ENCODE measurements around the gene CERS1.
"Not testable (repeated sequence)": the region's sequence is repeated elsewhere in the genome, so short reads cannot be mapped to it uniquely, and the experiment has no call there.

CERS1 gene

GRCh38 chr19:18908917-18909619 lies 13.1 kb upstream of the CERS1 start:
- H3K27me3 ChIP-seq (ENCODE audit: low read depth): no peaks in the 10 kb centered on the region
- no peak for DNase-seq (ENCODE audit: low spot score in 2 of 2)
- no peaks in the 10 kb centered on the region for H3K9me3 ChIP-seq
- peaks cover 14% of the 10 kb centered on the region for H3K36me3 ChIP-seq (replicated peaks)
- in situ Hi-C loops (cut with MboI; ENCODE audit: low sequenced_read_pairs): no loop called here
- H3K4me3 ChIP-seq: no peak overlapping the region
- H3K4me1 ChIP-seq: no peaks in the 10 kb centered on the region

GRCh38 chr19:18906605-18907519 lies 10.9 kb upstream of the CERS1 start:
- in situ Hi-C loops (cut with MboI; ENCODE audit: low sequenced_read_pairs): no loop called here
- Histone ChIP-seq H3K36me3 (replicated peaks) (peaks cover 4% of the 10 kb centered on the region), H3K4me3 (no peak overlapping the region), H3K4me1 (no peaks in the 10 kb centered on the region), H3K27me3 (ENCODE audit: low read depth) (no peaks in the 10 kb centered on the region), H3K9me3 (no peaks in the 10 kb centered on the region)
- no peak for DNase-seq (ENCODE audit: low spot score in 2 of 2)

- no peaks in the 10 kb centered on the region for H3K4me1 ChIP-seq
- H3K4me3 ChIP-seq: no peak overlapping the region
- no peaks in the 10 kb centered on the region for H3K27me3 ChIP-seq (ENCODE audit: low read depth)
- in situ Hi-C loops (cut with MboI; ENCODE audit: low sequenced_read_pairs): no loop called here
- peaks cover 4% of the 10 kb centered on the region for H3K36me3 ChIP-seq (replicated peaks)
- H3K9me3 ChIP-seq: no peaks in the 10 kb centered on the region
- no peak for DNase-seq (ENCODE audit: low spot score in 2 of 2)
These were observed 9.7 kb upstream of the CERS1 start for GRCh38 chr19:18905513-18906236.

GRCh38 chr19:18905058-18905456 lies 9.1 kb upstream of the CERS1 start:
- no peaks in the 10 kb centered on the region for H3K9me3 ChIP-seq
- H3K27me3 ChIP-seq (ENCODE audit: low read depth): no peaks in the 10 kb centered on the region
- in situ Hi-C loops (cut with MboI; ENCODE audit: low sequenced_read_pairs): no loop called here
- peaks cover 4% of the 10 kb centered on the region for H3K36me3 ChIP-seq (replicated peaks)
- no peaks in the 10 kb centered on the region for H3K4me1 ChIP-seq
- no peak overlapping the region for H3K4me3 ChIP-seq
- no peak for DNase-seq (ENCODE audit: low spot score in 2 of 2)

- no peaks in the 10 kb centered on the region for H3K27me3 ChIP-seq (ENCODE audit: low read depth)
- no peaks in the 10 kb centered on the region for H3K9me3 ChIP-seq
These were observed 8.5 kb upstream of the CERS1 start for GRCh38 chr19:18904334-18905057.

GRCh38 chr19:18903156-18904037 lies 7.4 kb upstream of the CERS1 start:
- peaks cover 4% of the 10 kb centered on the region for H3K36me3 ChIP-seq (replicated peaks)
- H3K9me3 ChIP-seq: no peaks in the 10 kb centered on the region
- no peak for DNase-seq (ENCODE audit: low spot score in 2 of 2)
- H3K4me1 ChIP-seq: no peaks in the 10 kb centered on the region
- H3K27me3 ChIP-seq (ENCODE audit: low read depth): no peaks in the 10 kb centered on the region
- in situ Hi-C loops (cut with MboI; ENCODE audit: low sequenced_read_pairs): no loop called here
- H3K4me3 ChIP-seq: no peak overlapping the region

More at GRCh38 chr19:18904334-18905057, 8.5 kb upstream of the CERS1 start:
- H3K4me3 ChIP-seq: no peak overlapping the region
- DNase-seq (ENCODE audit: low spot score in 2 of 2): no peak
- no peaks in the 10 kb centered on the region for H3K4me1 ChIP-seq
- in situ Hi-C loops (cut with MboI; ENCODE audit: low sequenced_read_pairs): no loop called here
- H3K36me3 ChIP-seq (replicated peaks): peaks cover 4% of the 10 kb centered on the region

- in situ Hi-C loops (cut with MboI; ENCODE audit: low sequenced_read_pairs); H3K4me3 ChIP-seq; H3K4me1 ChIP-seq; DNase-seq (ENCODE audit: low spot score in 2 of 2); H3K27me3 ChIP-seq (ENCODE audit: low read depth); H3K36me3 ChIP-seq (replicated peaks); H3K9me3 ChIP-seq: not testable (repeated sequence)
These were observed 6.6 kb upstream of the CERS1 start for GRCh38 chr19:18902519-18902918.

GRCh38 chr19:18901491-18901890 lies 5.5 kb upstream of the CERS1 start:
- in situ Hi-C loops (cut with MboI; ENCODE audit: low sequenced_read_pairs): no loop called here
- Histone ChIP-seq H3K9me3 (no peaks in the 10 kb centered on the region), H3K4me1 (no peaks in the 10 kb centered on the region), H3K27me3 (ENCODE audit: low read depth) (no peaks in the 10 kb centered on the region), H3K36me3 (replicated peaks) (no peaks in the 10 kb centered on the region; the same call in none of the 2 replicates), H3K4me3 (no peak overlapping the region)
- no peak for DNase-seq (ENCODE audit: low spot score in 2 of 2)

- DNase-seq (ENCODE audit: low spot score in 2 of 2): no peak
- H3K4me1 ChIP-seq: no peaks in the 10 kb centered on the region
- in situ Hi-C loops (cut with MboI; ENCODE audit: low sequenced_read_pairs): no loop called here
- H3K9me3 ChIP-seq: no peaks in the 10 kb centered on the region
- no peaks in the 10 kb centered on the region; the same call in 1 of the 2 replicates for H3K36me3 ChIP-seq (replicated peaks)
- no peak overlapping the region for H3K4me3 ChIP-seq
- H3K27me3 ChIP-seq (ENCODE audit: low read depth): no peaks in the 10 kb centered on the region
These were observed 4.9 kb upstream of the CERS1 start for GRCh38 chr19:18900700-18901481.

- no peak for DNase-seq (ENCODE audit: low spot score in 2 of 2)
- Histone ChIP-seq H3K36me3 (replicated peaks) (no peaks in the 10 kb centered on the region; the same call in 1 of the 2 replicates), H3K9me3 (no peaks in the 10 kb centered on the region), H3K4me3 (no peak overlapping the region), H3K27me3 (ENCODE audit: low read depth) (no peaks in the 10 kb centered on the region), H3K4me1 (no peaks in the 10 kb centered on the region)
- in situ Hi-C loops (cut with MboI; ENCODE audit: low sequenced_read_pairs): no loop called here
These were observed 3.9 kb upstream of the CERS1 start for GRCh38 chr19:18899624-18900560.

- in situ Hi-C loops (cut with MboI; ENCODE audit: low sequenced_read_pairs): no loop called here
- no peak for DNase-seq (ENCODE audit: low spot score in 2 of 2)
- Histone ChIP-seq H3K4me3 (no peak overlapping the region), H3K9me3 (no peaks in the 10 kb centered on the region), H3K36me3 (replicated peaks) (no peaks in the 10 kb centered on the region; the same call in 1 of the 2 replicates), H3K27me3 (ENCODE audit: low read depth) (no peaks in the 10 kb centered on the region), H3K4me1 (no peaks in the 10 kb centered on the region)
These were observed 2.9 kb upstream of the CERS1 start for GRCh38 chr19:18898607-18899408.
